B cell (primary cell): ENCODE results near the gene NSG1. TPM values are rescaled to one million over a fixed set of nuclear protein-coding genes. Genes with fewer than 3 reads are reported as not detected.

Experiments
- ATAC-seq: fragments of 200-7000 bp; cut with Tn5 transposase; one replicate; pipeline ENCODE4 v1.10.0; 2021; ENCODE audit warnings: low read depth, mild to moderate bottlenecking, moderate number of reproducible peaks, moderate library complexity
- CTCF ChIA-PET: fragments of 350-600 bp; sonication (Branson Sonifier 250); formaldehyde crosslinking; loops from one replicate; lab custom pipeline; 2021; ENCODE audit warnings: antibody characterized with exemption, inconsistent platforms; lab: Charles Lee
- POLR2A ChIA-PET: fragments of 350-600 bp; sonication (Branson Sonifier 250); formaldehyde crosslinking; loops from one replicate; lab custom pipeline; 2021; ENCODE audit warnings: antibody characterized with exemption; lab: Charles Lee
- DNase-seq: peaks from one replicate; pipeline ENCODE4 v3.0.0; 2013
- H2AFZ ChIP-seq: 2 replicates; pipeline ENCODE4 v1.6.1; 2012; ENCODE audit warnings: mild to moderate bottlenecking, low read depth, low read length; ENCODE audit not compliant: insufficient read depth, poor library complexity, severe bottlenecking
- H3K27ac ChIP-seq, 2 donors: 1 replicate in 1 of 2; 2 replicates in 1 of 2; pipeline ENCODE4 v1.5.1; 2012 to 2013; ENCODE audit warnings: low read length in 2 of 2, mild to moderate bottlenecking in 2 of 2, moderate library complexity in 1 of 2
- H3K27me3 ChIP-seq, 4 experiments: fragments of 200-600 bp in 1 of 4; sonication (generic) in 1 of 4; replicated peaks in 1 of 4; 1 replicate in 2 of 4; 2 replicates in 2 of 4; pipeline versions ENCODE4 v1.6.1 to v1.7.0; 2013 to 2016; ENCODE audit warnings: low read length in 3 of 4, mild to moderate bottlenecking in 2 of 4, mixed read lengths in 1 of 4, moderate library complexity in 1 of 4; ENCODE audit not compliant: insufficient read depth in 4 of 4, control insufficient read depth in 3 of 4; ENCODE audit errors: control extremely low read depth in 1 of 4
- H3K36me3 ChIP-seq, 2 experiments: replicated peaks in 1 of 2; 1 replicate in 1 of 2; 2 replicates in 1 of 2; pipeline versions ENCODE4 v1.6.1 to v1.7.1; 2013; ENCODE audit warnings: low read length in 1 of 2; ENCODE audit not compliant: insufficient read depth in 2 of 2, control insufficient read depth in 1 of 2; ENCODE audit errors: control extremely low read depth in 1 of 2, extremely low read depth in 1 of 2
- H3K4me1 ChIP-seq, 2 donors: fragments of 200-600 bp in 1 of 2; sonication (generic) in 1 of 2; 1 replicate in 1 of 2; 2 replicates in 1 of 2; pipeline versions ENCODE4 v1.5.1 to v1.6.1; 2013 to 2017; ENCODE audit warnings: low read length in 2 of 2; ENCODE audit not compliant: control insufficient read depth in 2 of 2, insufficient read depth in 2 of 2
- H3K4me2 ChIP-seq: replicated peaks from 2 replicates; pipeline ENCODE3; 2012; ENCODE audit warnings: mild to moderate bottlenecking, low read depth, low read length; ENCODE audit not compliant: poor library complexity, severe bottlenecking
- H3K4me3 ChIP-seq, 5 experiments: fragments of 200-600 bp in 1 of 5; sonication (generic) in 1 of 5; 1 replicate in 3 of 5; 2 replicates in 2 of 5; pipeline versions ENCODE4 v1.5.1 to v1.7.0; 2011 to 2016; ENCODE audit warnings: low read length in 4 of 5, mild to moderate bottlenecking in 4 of 5, low read depth in 2 of 5, control low read depth in 1 of 5, moderate library complexity in 1 of 5; ENCODE audit not compliant: insufficient read depth in 1 of 5; ENCODE audit errors: control extremely low read depth in 1 of 5, extremely low read depth in 1 of 5
- H3K79me2 ChIP-seq: fragments of 200-600 bp; sonication (generic); one replicate; pipeline ENCODE4 v1.6.0; 2016; ENCODE audit warnings: low read length; ENCODE audit not compliant: control insufficient read depth, insufficient read depth
- H3K9ac ChIP-seq: fragments of 200-600 bp; sonication (generic); 2 replicates; pipeline ENCODE4 v1.6.1; 2017; ENCODE audit warnings: mild to moderate bottlenecking, low read length, moderate library complexity
- H3K9me3 ChIP-seq, 3 donors: one replicate each; pipeline versions ENCODE4 v1.6.1 to v1.7.1; 2013; ENCODE audit warnings: low read length in 2 of 3; ENCODE audit not compliant: control insufficient read depth in 2 of 3, insufficient read depth in 1 of 3; ENCODE audit errors: control extremely low read depth in 1 of 3
- H4K20me1 ChIP-seq: 2 replicates; pipeline ENCODE4 v1.6.0; 2012; ENCODE audit warnings: mild to moderate bottlenecking, low read length; ENCODE audit not compliant: insufficient read depth, control insufficient read depth, poor library complexity, severe bottlenecking
- H3K27ac Mint-ChIP-seq: one replicate; pipeline ENCODE4 v1.8.0; 2021; ENCODE audit warnings: mixed read lengths
- H3K27me3 Mint-ChIP-seq: one replicate; pipeline ENCODE4 v1.8.0; 2021; ENCODE audit warnings: mixed read lengths
- H3K4me1 Mint-ChIP-seq: one replicate; pipeline ENCODE4 v1.8.0; 2021; ENCODE audit warnings: mixed read lengths
- H3K4me3 Mint-ChIP-seq: one replicate; pipeline ENCODE4 v1.8.0; 2021; ENCODE audit warnings: mixed read lengths
- H3K9me3 Mint-ChIP-seq: one replicate; pipeline ENCODE4 v1.8.0; 2022; ENCODE audit warnings: mixed read lengths; ENCODE audit not compliant: insufficient read depth
- CTCF ChIP-seq: fragments of 200-600 bp; IDR thresholded peaks from one replicate; pipeline ENCODE4 v1.8.0; 2022; ENCODE audit warnings: antibody characterized with exemption, mild to moderate bottlenecking
- EZH2 ChIP-seq: IDR thresholded peaks from 2 replicates; pipeline ENCODE4 v1.6.1; 2012; ENCODE audit warnings: borderline replicate concordance, low read depth, mild to moderate bottlenecking, moderate library complexity, low read length; ENCODE audit not compliant: insufficient read depth, poor library complexity, severe bottlenecking
- WGBS: methylation state at CpG from one replicate; pipeline ENCODE4 v1.1.5; 2013; ENCODE audit warnings: missing lambda C conversion rate; ENCODE audit not compliant: insufficient coverage; 5-methylcytosine and 5-hydroxymethylcytosine counted together
- intact Hi-C: fragments of 100-400 bp; cut with micrococcal nuclease; formaldehyde crosslinking; loops from one replicate; pipeline ENCODE4 v1.10.0; 2022
- polyA plus RNA-seq: library from polyadenylated mRNA; depleted of rRNA; stranded (reverse); fragments of >200 nt; gene quantifications from 2 replicates; pipeline ENCODE4 v1.2.3, GENCODE V29; 2012
- total RNA-seq, 2 donors: library from RNA; stranded (reverse); fragments of 120-200 nt in 1 of 2; gene quantifications; 1 replicate in 1 of 2; 2 replicates in 1 of 2; pipeline versions ENCODE4 v1.2.3 to v1.2.4, GENCODE V29; 2013 to 2022

The NSG1 gene
- total and polyA plus RNA-seq, 2 donors (not counting 1 experiment from before 2014, with no cell fraction given): not detected

- DNase-seq: no peak
- CTCF ChIA-PET: interaction anchor here (1.2 kb wide), 1 partner anchor 10 kb away, joined by 3 read pairs; no protein-coding TSS in a partner anchor
- Mint-ChIP-seq H3K4me3 (no peak overlapping the region), H3K27me3 (no peaks in the 10 kb centered on the region), H3K9me3 (no peaks in the 10 kb centered on the region), H3K4me1 (no peaks in the 10 kb centered on the region), H3K27ac (no peak overlapping the region)
- no peaks in the 10 kb centered on the region for H3K79me2 ChIP-seq
- POLR2A ChIA-PET: no interaction called here
- no peak overlapping the region for H3K4me3 ChIP-seq
- H4K20me1 ChIP-seq: no peaks in the 10 kb centered on the region
- H3K4me2 ChIP-seq: no peak overlapping the region
- TF ChIP-seq EZH2 (no peak), CTCF (no peak)
- no peak overlapping the region for H2AFZ ChIP-seq
- intact Hi-C loops: no loop called here
- ATAC-seq: no peak
- no peak overlapping the region for H3K9ac ChIP-seq
- no peaks in the 10 kb centered on the region for H3K4me1 ChIP-seq
- no peaks in the 10 kb centered on the region for H3K27me3 ChIP-seq
- peaks cover 1 to 51% of the 10 kb centered on the region in 2 experiments for H3K36me3 ChIP-seq
- H3K9me3 ChIP-seq: peaks cover 0 to 19% (median 0%) of the 10 kb centered on the region in 3 donors
- 98% methylated on average over 12 of the region's 12 CpGs for WGBS
- no peak overlapping the region for H3K27ac ChIP-seq
Measured at GRCh38 chr4:4419896-4420295, 33.0 kb downstream of the NSG1 start.

GRCh38 chr4:4420421-4420820 lies 33.5 kb downstream of the NSG1 start:
- ATAC-seq: no peak
- CTCF ChIA-PET: interaction anchor here (1.2 kb wide), 1 partner anchor 10 kb away, joined by 3 read pairs; no protein-coding TSS in a partner anchor
- Histone ChIP-seq H3K4me2 (no peak overlapping the region), H4K20me1 (no peaks in the 10 kb centered on the region), H3K9ac (no peak overlapping the region), H3K36me3 (peaks cover 1 to 53% of the 10 kb centered on the region in 2 experiments), H3K9me3 (peaks cover 0 to 16% (median 0%) of the 10 kb centered on the region in 3 donors), H3K79me2 (no peaks in the 10 kb centered on the region), H3K27me3 (no peaks in the 10 kb centered on the region), H3K4me3 (no peak overlapping the region), H2AFZ (no peak overlapping the region), H3K27ac (no peak overlapping the region), H3K4me1 (no peaks in the 10 kb centered on the region)
- TF ChIP-seq CTCF: no peak
- no peak for TF ChIP-seq EZH2
- no peaks in the 10 kb centered on the region for H3K27me3 Mint-ChIP-seq
- no peak overlapping the region for H3K4me3 Mint-ChIP-seq
- no peak overlapping the region for H3K27ac Mint-ChIP-seq
- H3K9me3 Mint-ChIP-seq: no peaks in the 10 kb centered on the region
- 98% methylated on average over 12 of the region's 12 CpGs for WGBS
- no peaks in the 10 kb centered on the region for H3K4me1 Mint-ChIP-seq
- DNase-seq: no peak
- POLR2A ChIA-PET: no interaction called here
- intact Hi-C loops: no loop called here
